SK-N-SH (cell line): ENCODE measurements around the gene PYCR2. TPM values are rescaled to one million over a fixed set of nuclear protein-coding genes. Genes with fewer than 3 reads are reported as not detected.

Experiments
- CTCF ChIA-PET: fragments of 300-600, 350-600 bp; formaldehyde crosslinking; extraction: SDS; loops from one replicate; lab custom pipeline; 2021; lab: Yijun Ruan, JAX
- POLR2A ChIA-PET: fragments of 350-600 bp; sonication (Branson Sonifier 250); formaldehyde crosslinking; extraction: SDS; loops from one replicate; lab custom pipeline; 2020; ENCODE audit warnings: antibody characterized with exemption, inconsistent platforms; lab: Yijun Ruan, JAX
- DNase-seq: peaks from one replicate; pipeline ENCODE4 v3.0.0; 2012
- H2AFZ ChIP-seq: fragments of 200-600 bp; sonication (generic); 2 replicates; pipeline ENCODE4 v1.8.1; 2016; ENCODE audit warnings: antibody characterized with exemption, mild to moderate bottlenecking, low read depth
- H3F3A ChIP-seq: fragments of 200-600 bp; sonication (generic); replicated peaks from 2 replicates; pipeline ENCODE3; 2016; ENCODE audit warnings: antibody characterized with exemption, mild to moderate bottlenecking; ENCODE audit not compliant: insufficient read depth
- H3K27ac ChIP-seq, 2 experiments: fragments of 200-500 bp in 1 of 2; fragments of 200-600 bp in 1 of 2; sonication (Bioruptor generic) in 1 of 2; sonication (generic), shearing (Covaris generic) in 1 of 2; 2 replicates each; pipeline versions ENCODE4 v1.5.1 to v1.6.1; 2014 to 2016; ENCODE audit warnings: low read depth in 2 of 2, inconsistent platforms in 1 of 2, low read length in 1 of 2, mild to moderate bottlenecking in 1 of 2, mixed read lengths in 1 of 2
- H3K27me3 ChIP-seq: fragments of 200-600 bp; sonication (generic), shearing (Covaris generic); 2 replicates; pipeline ENCODE4 v1.6.1; 2016; ENCODE audit warnings: mixed run types; ENCODE audit not compliant: insufficient read depth
- H3K36me3 ChIP-seq, 2 experiments: fragments of 200-500 bp in 1 of 2; fragments of 200-600 bp in 1 of 2; sonication (Bioruptor generic) in 1 of 2; sonication (generic) in 1 of 2; replicated peaks in 1 of 2; 2 replicates each; pipeline versions ENCODE3 to v1.5.1; 2014 to 2016; ENCODE audit warnings: low read length in 1 of 2, mild to moderate bottlenecking in 1 of 2; ENCODE audit not compliant: insufficient read depth in 2 of 2, control insufficient read depth in 1 of 2
- H3K4me1 ChIP-seq, 2 experiments: fragments of 200-500 bp in 1 of 2; fragments of 200-600 bp in 1 of 2; sonication (Bioruptor generic) in 1 of 2; sonication (generic), shearing (Covaris generic) in 1 of 2; 2 replicates each; pipeline versions ENCODE4 v1.5.1 to v1.6.1; 2014 to 2016; ENCODE audit warnings: low read depth in 1 of 2, low read length in 1 of 2, mixed run types in 1 of 2; ENCODE audit not compliant: insufficient read depth in 2 of 2, control insufficient read depth in 1 of 2
- H3K4me2 ChIP-seq: fragments of 200-600 bp; sonication (generic), shearing (Covaris generic); 2 replicates; pipeline ENCODE4 v1.6.1; 2017; ENCODE audit warnings: mixed run types
- H3K4me3 ChIP-seq, 2 experiments: fragments of 200-500 bp in 1 of 2; fragments of 200-600 bp in 1 of 2; sonication (Bioruptor generic) in 1 of 2; sonication (generic), shearing (Covaris generic) in 1 of 2; 2 replicates each; pipeline versions ENCODE4 v1.5.1 to v1.8.1; 2014 to 2016; ENCODE audit warnings: low read depth in 2 of 2, inconsistent platforms in 1 of 2, low read length in 1 of 2, mild to moderate bottlenecking in 1 of 2, mixed read lengths in 1 of 2, moderate library complexity in 1 of 2
- H3K79me2 ChIP-seq: fragments of 200-600 bp; sonication (generic); 2 replicates; pipeline ENCODE4 v1.8.1; 2017; ENCODE audit warnings: mild to moderate bottlenecking; ENCODE audit not compliant: insufficient read depth
- H3K9ac ChIP-seq: fragments of 200-600 bp; sonication (generic); 2 replicates; pipeline ENCODE4 v1.6.1; 2017; ENCODE audit warnings: mixed run types
- H3K9me2 ChIP-seq: fragments of 200-600 bp; sonication (generic); 2 replicates; pipeline ENCODE4 v1.6.1; 2017; ENCODE audit warnings: mixed run types
- H3K9me3 ChIP-seq: fragments of 200-600 bp; sonication (generic); 2 replicates; pipeline ENCODE4 v1.6.1; 2017; ENCODE audit warnings: mixed run types, mild to moderate bottlenecking, moderate library complexity
- H4K20me1 ChIP-seq: fragments of 200-600 bp; sonication (generic); 2 replicates; pipeline ENCODE4 v1.6.1; 2017; ENCODE audit warnings: mild to moderate bottlenecking, mixed run types; ENCODE audit not compliant: insufficient read depth
- CHD2 ChIP-seq: fragments of 150-350 bp; IDR thresholded peaks from 2 replicates; pipeline ENCODE4 v1.6.1; 2018; ENCODE audit warnings: low read length; ENCODE audit not compliant: partially characterized antibody
- GATA2 ChIP-seq: sonication (generic); formaldehyde crosslinking; IDR thresholded peaks from 2 replicates; pipeline ENCODE4 v1.5.0; 2020; ENCODE audit warnings: mild to moderate bottlenecking, missing genetic modification reagents
- NFIC ChIP-seq: IDR thresholded peaks from 2 replicates; pipeline ENCODE4 v1.4.0; 2012; ENCODE audit warnings: borderline replicate concordance
- POLR2AphosphoS5 ChIP-seq: IDR thresholded peaks from 2 replicates; pipeline ENCODE4 v1.6.1; 2012; ENCODE audit warnings: low read depth, low read length
- RAD21 ChIP-seq: IDR thresholded peaks from 2 replicates; pipeline ENCODE4 v1.6.1; 2012; ENCODE audit warnings: mild to moderate bottlenecking, low read length
- RCOR1 ChIP-seq: fragments of 150-350 bp; IDR thresholded peaks from 2 replicates; pipeline ENCODE4 v1.6.1; 2017; ENCODE audit warnings: antibody characterized with exemption, low read length
- SMC3 ChIP-seq: IDR thresholded peaks from 2 replicates; pipeline ENCODE4 v1.6.1; 2012; ENCODE audit warnings: low read depth, low read length, improper control_type of control experiment
- TEAD4 ChIP-seq: IDR thresholded peaks from 2 replicates; pipeline ENCODE4 v1.4.0; 2012; ENCODE audit warnings: mild to moderate bottlenecking, borderline replicate concordance; ENCODE audit not compliant: insufficient read depth
- YY1 ChIP-seq: IDR thresholded peaks from 2 replicates; pipeline ENCODE4 v1.4.0; 2012; ENCODE audit warnings: low read depth, mild to moderate bottlenecking
- WGBS: methylation state at CpG from one replicate; pipeline ENCODE4 v1.1.6; 2017; ENCODE audit warnings: low lambda C conversion rate; 5-methylcytosine and 5-hydroxymethylcytosine counted together
- polyA plus RNA-seq, 3 experiments: library from polyadenylated mRNA; depleted of rRNA; stranded (reverse); fragments of >200 nt; gene quantifications; 2 replicates each; pipeline ENCODE4 v1.2.3, GENCODE V29; 2012
- TF ChIP-seq, protein P1 (sequence below): fragments of 200-600 bp; sonication (generic); IDR thresholded peaks from 2 replicates; pipeline ENCODE4 v1.6.1; 2017; ENCODE audit warnings: antibody characterized with exemption, mild to moderate bottlenecking, moderate library complexity
- TF ChIP-seq, protein P2 (sequence below): IDR thresholded peaks from 2 replicates; pipeline ENCODE4; 2012
- TF ChIP-seq, protein P3 (sequence below): fragments of 150-350 bp; IDR thresholded peaks from 2 replicates; pipeline ENCODE4 v1.6.1; 2016; ENCODE audit warnings: mild to moderate bottlenecking, low read depth, low read length

The PYCR2 gene
- polyA plus RNA-seq, 1 of the 3 experiments (the other 2 are of a cell fraction) = 95.3 TPM

DNA sequence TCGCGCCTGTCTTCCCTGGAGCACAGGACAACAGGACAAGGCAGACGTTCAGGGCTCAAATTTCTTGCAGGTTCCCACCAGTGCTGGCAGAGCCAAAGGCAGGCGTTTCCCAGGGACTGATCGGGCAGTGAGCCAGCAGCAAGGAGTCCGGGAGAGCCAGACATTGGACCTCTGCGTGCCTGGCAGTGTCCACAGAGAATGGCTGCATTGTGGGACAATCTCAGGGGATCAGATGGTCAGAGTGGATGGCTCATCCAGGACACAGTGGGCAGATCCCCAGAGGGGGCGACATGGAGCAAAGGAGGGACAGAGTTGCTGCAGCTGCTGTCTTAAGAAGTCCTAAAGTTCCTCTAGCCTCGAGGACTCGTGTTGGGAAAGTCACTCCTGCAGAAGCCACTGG is 46.5 kb downstream of the PYCR2 start:
- 39% methylated on average over 6 of the region's 10 CpGs for WGBS
- H3K4me2 ChIP-seq = no peak overlapping the region

DNA sequence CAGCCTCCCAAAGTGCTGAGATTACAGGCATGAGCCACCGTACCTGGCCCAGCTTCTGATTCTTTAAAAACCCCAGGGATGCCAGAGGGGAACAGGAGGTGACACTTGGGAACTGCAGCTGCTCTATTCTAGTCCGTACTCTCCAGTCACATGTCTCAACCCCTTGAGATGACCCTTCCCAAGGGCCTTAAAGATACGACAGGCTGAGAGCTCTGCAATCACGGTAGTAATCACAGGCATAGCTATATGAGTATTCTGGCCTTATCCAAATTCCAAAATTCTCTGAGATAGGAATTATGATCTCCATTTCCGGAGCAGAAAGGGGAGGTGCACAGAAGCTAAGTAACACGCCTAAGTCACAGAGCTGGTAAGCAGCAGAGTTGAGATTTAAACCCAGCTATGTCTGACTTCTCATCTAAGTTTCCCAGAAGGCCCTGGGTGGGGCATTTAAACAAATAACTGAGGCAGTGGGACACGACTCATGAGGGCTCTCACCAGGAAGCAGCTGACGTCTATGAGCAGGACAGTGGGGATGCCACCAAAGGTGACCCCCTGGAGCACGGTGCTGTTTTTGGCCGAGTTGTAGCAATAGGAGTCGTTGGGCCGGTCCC is 47.0 kb downstream of the PYCR2 start:
- CTCF ChIA-PET = interaction anchor here (0.7 to 3.0 kb wide), 14 partner anchors 10 to 1016 kb away, joined by 3 to 14 read pairs (median 4); partner anchors contain the start of genes LEFTY1 and LEFTY2
- TF ChIP-seq, protein P1, sequence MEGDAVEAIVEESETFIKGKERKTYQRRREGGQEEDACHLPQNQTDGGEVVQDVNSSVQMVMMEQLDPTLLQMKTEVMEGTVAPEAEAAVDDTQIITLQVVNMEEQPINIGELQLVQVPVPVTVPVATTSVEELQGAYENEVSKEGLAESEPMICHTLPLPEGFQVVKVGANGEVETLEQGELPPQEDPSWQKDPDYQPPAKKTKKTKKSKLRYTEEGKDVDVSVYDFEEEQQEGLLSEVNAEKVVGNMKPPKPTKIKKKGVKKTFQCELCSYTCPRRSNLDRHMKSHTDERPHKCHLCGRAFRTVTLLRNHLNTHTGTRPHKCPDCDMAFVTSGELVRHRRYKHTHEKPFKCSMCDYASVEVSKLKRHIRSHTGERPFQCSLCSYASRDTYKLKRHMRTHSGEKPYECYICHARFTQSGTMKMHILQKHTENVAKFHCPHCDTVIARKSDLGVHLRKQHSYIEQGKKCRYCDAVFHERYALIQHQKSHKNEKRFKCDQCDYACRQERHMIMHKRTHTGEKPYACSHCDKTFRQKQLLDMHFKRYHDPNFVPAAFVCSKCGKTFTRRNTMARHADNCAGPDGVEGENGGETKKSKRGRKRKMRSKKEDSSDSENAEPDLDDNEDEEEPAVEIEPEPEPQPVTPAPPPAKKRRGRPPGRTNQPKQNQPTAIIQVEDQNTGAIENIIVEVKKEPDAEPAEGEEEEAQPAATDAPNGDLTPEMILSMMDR = no peak
- no peak for TF ChIP-seq POLR2AphosphoS5
- TF ChIP-seq CHD2 = no peak
- no peak for TF ChIP-seq NFIC
- TF ChIP-seq GATA2 (CRISPR knock-in tag) = no peak
- no peak for TF ChIP-seq RCOR1
- no peak for TF ChIP-seq RAD21
- TF ChIP-seq, protein P2, sequence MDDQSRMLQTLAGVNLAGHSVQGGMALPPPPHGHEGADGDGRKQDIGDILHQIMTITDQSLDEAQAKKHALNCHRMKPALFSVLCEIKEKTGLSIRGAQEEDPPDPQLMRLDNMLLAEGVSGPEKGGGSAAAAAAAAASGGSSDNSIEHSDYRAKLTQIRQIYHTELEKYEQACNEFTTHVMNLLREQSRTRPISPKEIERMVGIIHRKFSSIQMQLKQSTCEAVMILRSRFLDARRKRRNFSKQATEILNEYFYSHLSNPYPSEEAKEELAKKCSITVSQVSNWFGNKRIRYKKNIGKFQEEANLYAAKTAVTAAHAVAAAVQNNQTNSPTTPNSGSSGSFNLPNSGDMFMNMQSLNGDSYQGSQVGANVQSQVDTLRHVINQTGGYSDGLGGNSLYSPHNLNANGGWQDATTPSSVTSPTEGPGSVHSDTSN = no peak
- peaks cover under 1 to 6% of the 10 kb centered on the region in 2 experiments for H3K36me3 ChIP-seq
- no peak overlapping the region for H3K9ac ChIP-seq
- H3F3A ChIP-seq = peaks cover 4% of the 10 kb centered on the region
- no peaks in the 10 kb centered on the region for H4K20me1 ChIP-seq
- POLR2A ChIA-PET = no interaction called here
- no peaks in the 10 kb centered on the region for H3K27me3 ChIP-seq
- no peaks in the 10 kb centered on the region for H3K9me2 ChIP-seq
- H2AFZ ChIP-seq = no peak overlapping the region
- peak overlapping the region in 1 of 2 experiments; percentile 11; a peak in 1 of 4 replicates for H3K27ac ChIP-seq
- no peaks in the 10 kb centered on the region for H3K9me3 ChIP-seq
- H3K4me2 ChIP-seq = no peak overlapping the region
- WGBS = 95% methylated on average over 12 of the region's 12 CpGs
- no peak overlapping the region for H3K4me3 ChIP-seq
- peaks cover 7% of the 10 kb centered on the region; the same call in 1 of the 2 replicates for H3K79me2 ChIP-seq
- no peak for DNase-seq
- H3K4me1 ChIP-seq = peaks cover 0 to 34% of the 10 kb centered on the region in 2 experiments; a peak in 1 of 4 replicates

More for the DNA sequence above, 46.5 kb downstream of the PYCR2 start:
- DNase-seq = peak; percentile 77
- Histone ChIP-seq H3K9ac (no peak overlapping the region), H3K9me3 (no peaks in the 10 kb centered on the region), H4K20me1 (no peaks in the 10 kb centered on the region), H2AFZ (no peak overlapping the region), H3K4me3 (no peak overlapping the region), H3K79me2 (peaks cover 7% of the 10 kb centered on the region; the same call in 1 of the 2 replicates), H3K27me3 (no peaks in the 10 kb centered on the region), H3K4me1 (peaks cover 0 to 34% of the 10 kb centered on the region in 2 experiments; a peak in 1 of 4 replicates), H3K27ac (no peak overlapping the region), H3K9me2 (no peaks in the 10 kb centered on the region), H3K36me3 (peaks cover 0 to 6% of the 10 kb centered on the region in 2 experiments), H3F3A (peaks cover 4% of the 10 kb centered on the region)
- TF ChIP-seq, protein P3, sequence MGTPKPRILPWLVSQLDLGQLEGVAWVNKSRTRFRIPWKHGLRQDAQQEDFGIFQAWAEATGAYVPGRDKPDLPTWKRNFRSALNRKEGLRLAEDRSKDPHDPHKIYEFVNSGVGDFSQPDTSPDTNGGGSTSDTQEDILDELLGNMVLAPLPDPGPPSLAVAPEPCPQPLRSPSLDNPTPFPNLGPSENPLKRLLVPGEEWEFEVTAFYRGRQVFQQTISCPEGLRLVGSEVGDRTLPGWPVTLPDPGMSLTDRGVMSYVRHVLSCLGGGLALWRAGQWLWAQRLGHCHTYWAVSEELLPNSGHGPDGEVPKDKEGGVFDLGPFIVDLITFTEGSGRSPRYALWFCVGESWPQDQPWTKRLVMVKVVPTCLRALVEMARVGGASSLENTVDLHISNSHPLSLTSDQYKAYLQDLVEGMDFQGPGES = no peak
- TF ChIP-seq YY1 (no peak), SMC3 (peak; percentile 39; the same call in 1 of the 2 replicates), TEAD4 (no peak), RAD21 (peak; percentile 42)
- TF ChIP-seq, protein P2 = no peak
- TF ChIP-seq, protein P1 = peak; percentile 60
- CTCF ChIA-PET = interaction anchor here (0.7 to 3.0 kb wide), 16 partner anchors 11 to 1016 kb away, joined by 3 to 14 read pairs (median 4); partner anchors contain the start of genes LEFTY1 and LEFTY2
- POLR2A ChIA-PET = interaction anchor here (0.5 kb wide), 1 partner anchor 21 kb away, joined by 3 read pairs; no protein-coding TSS in a partner anchor
